Neuronal stem cell (in vitro differentiated cells): ENCODE results near the gene OXCT1.

Experiments
- DNase-seq: peaks from one replicate; pipeline ENCODE4 v3.0.0-alpha.2; 2013; ENCODE audit warnings: low spot score
- H2AFZ ChIP-seq: one replicate; pipeline ENCODE4 v1.6.1; 2013; ENCODE audit warnings: mild to moderate bottlenecking, low read length, inconsistent platforms
- H2AK5ac ChIP-seq: 2 replicates; pipeline ENCODE4 v1.6.1; 2013; ENCODE audit warnings: low read depth, mild to moderate bottlenecking, inconsistent platforms, low read length, moderate library complexity, mixed read lengths
- H2BK120ac ChIP-seq: 2 replicates; pipeline ENCODE4 v1.6.1; 2013; ENCODE audit warnings: low read depth, mild to moderate bottlenecking, inconsistent platforms, low read length, moderate library complexity, mixed read lengths
- H2BK12ac ChIP-seq: one replicate; pipeline ENCODE4 v1.6.1; 2013; ENCODE audit warnings: low read length, inconsistent platforms
- H2BK15ac ChIP-seq: 2 replicates; pipeline ENCODE4 v1.6.1; 2013; ENCODE audit warnings: mild to moderate bottlenecking, low read length, inconsistent platforms, mixed read lengths
- H2BK5ac ChIP-seq: one replicate; pipeline ENCODE4 v1.6.1; 2013; ENCODE audit warnings: inconsistent platforms, mild to moderate bottlenecking, low read length, moderate library complexity
- H3K14ac ChIP-seq: one replicate; pipeline ENCODE4 v1.6.1; 2013; ENCODE audit warnings: low read length, inconsistent platforms
- H3K18ac ChIP-seq: 2 replicates; pipeline ENCODE4 v1.6.1; 2013; ENCODE audit warnings: low read length, inconsistent platforms
- H3K23ac ChIP-seq: 2 replicates; pipeline ENCODE4 v1.6.1; 2013; ENCODE audit warnings: low read depth, mild to moderate bottlenecking, mixed read lengths, low read length, inconsistent platforms; ENCODE audit not compliant: poor library complexity
- H3K27ac ChIP-seq: replicated peaks from 3 replicates; pipeline ENCODE4 v1.5.1; 2013; ENCODE audit warnings: low read length, inconsistent platforms
- H3K27me3 ChIP-seq, 3 experiments: 2 replicates each; pipeline ENCODE4 v1.6.1; 2013; ENCODE audit warnings: low read length in 3 of 3, mild to moderate bottlenecking in 2 of 3, inconsistent platforms in 1 of 3, low read depth in 1 of 3, mixed read lengths in 1 of 3, moderate library complexity in 1 of 3; ENCODE audit not compliant: control insufficient read depth in 3 of 3, insufficient read depth in 3 of 3
- H3K36me3 ChIP-seq, 2 donors: replicated peaks in 1 of 2; 2 replicates each; pipeline ENCODE4 v1.6.1; 2013; ENCODE audit warnings: low read length in 2 of 2; ENCODE audit not compliant: control insufficient read depth in 2 of 2, insufficient read depth in 2 of 2
- H3K4ac ChIP-seq: 2 replicates; pipeline ENCODE4 v1.6.1; 2013; ENCODE audit warnings: inconsistent platforms, mild to moderate bottlenecking, low read length, moderate library complexity
- H3K4me1 ChIP-seq, 2 donors: 1 replicate in 1 of 2; 2 replicates in 1 of 2; pipeline ENCODE4 v1.6.1; 2013; ENCODE audit warnings: low read length in 2 of 2, low read depth in 1 of 2; ENCODE audit not compliant: control insufficient read depth in 2 of 2, insufficient read depth in 1 of 2
- H3K4me2 ChIP-seq: one replicate; pipeline ENCODE4 v1.6.1; 2013; ENCODE audit warnings: mild to moderate bottlenecking, low read length, inconsistent platforms; ENCODE audit not compliant: insufficient read depth, poor library complexity, severe bottlenecking
- H3K4me3 ChIP-seq, 2 donors: 2 replicates each; pipeline ENCODE4 v1.5.1; 2013; ENCODE audit warnings: low read length in 2 of 2, mild to moderate bottlenecking in 2 of 2, inconsistent platforms in 1 of 2, moderate library complexity in 1 of 2
- H3K79me1 ChIP-seq: one replicate; pipeline ENCODE4 v1.6.1; 2013; ENCODE audit warnings: low read depth, mild to moderate bottlenecking, inconsistent platforms, low read length, moderate library complexity
- H3K9ac ChIP-seq: one replicate; pipeline ENCODE4 v1.6.1; 2013; ENCODE audit warnings: mild to moderate bottlenecking, low read depth, low read length, inconsistent platforms; ENCODE audit not compliant: poor library complexity
- H3K9me3 ChIP-seq, 2 donors: replicated peaks in 1 of 2; 2 replicates each; pipeline versions ENCODE3 to v1.6.1; 2013; ENCODE audit warnings: low read length in 2 of 2, mild to moderate bottlenecking in 2 of 2, inconsistent platforms in 1 of 2, low read depth in 1 of 2, mixed read lengths in 1 of 2, moderate library complexity in 1 of 2; ENCODE audit not compliant: control insufficient read depth in 2 of 2, insufficient read depth in 1 of 2
- H4K8ac ChIP-seq: one replicate; pipeline ENCODE4 v1.6.1; 2013; ENCODE audit warnings: low read depth, mild to moderate bottlenecking, inconsistent platforms, low read length, moderate library complexity
- H4K91ac ChIP-seq: one replicate; pipeline ENCODE4 v1.6.1; 2013; ENCODE audit warnings: low read length, low read depth, mild to moderate bottlenecking, inconsistent platforms; ENCODE audit not compliant: poor library complexity
- WGBS, 2 donors: extraction: QIAGEN DNeasy Blood & Tissue Kit; methylation state at CpG; one replicate each; pipeline ENCODE4 v1.1.7; 2013; ENCODE audit warnings: missing lambda C conversion rate in 2 of 2, mixed read lengths in 1 of 2; ENCODE audit not compliant: insufficient read length in 2 of 2, insufficient replicate concordance in 1 of 2; ENCODE audit errors: extremely low coverage in 2 of 2; 5-methylcytosine and 5-hydroxymethylcytosine counted together

The OXCT1 gene

GRCh38 chr5:41683181-41683580 lies 187.0 kb downstream of the OXCT1 start:
- H3K4me2 ChIP-seq, result no peak overlapping the region
- H2BK12ac ChIP-seq, result no peak overlapping the region
- H2BK120ac ChIP-seq, result no peak overlapping the region
- H3K36me3 ChIP-seq, result no peaks in the 10 kb centered on the region
- H3K4ac ChIP-seq, result no peak overlapping the region
- no peak overlapping the region for H3K14ac ChIP-seq
- WGBS, 2 donors, result no CpG with 5 or more reads among the region's 3 CpGs
- no peak for DNase-seq
- H3K4me3 ChIP-seq, result no peak overlapping the region
- no peak overlapping the region for H4K8ac ChIP-seq
- H2AFZ ChIP-seq, result no peak overlapping the region
- H3K79me1 ChIP-seq, result no peaks in the 10 kb centered on the region
- H2AK5ac ChIP-seq, result no peak overlapping the region
- H2BK5ac ChIP-seq, result no peak overlapping the region
- no peak overlapping the region for H3K23ac ChIP-seq
- no peaks in the 10 kb centered on the region for H3K27me3 ChIP-seq
- no peaks in the 10 kb centered on the region for H3K4me1 ChIP-seq
- H3K18ac ChIP-seq, result no peak overlapping the region
- no peak overlapping the region for H3K27ac ChIP-seq
- H4K91ac ChIP-seq, result no peak overlapping the region
- no peak overlapping the region for H2BK15ac ChIP-seq
- H3K9ac ChIP-seq, result no peak overlapping the region
- H3K9me3 ChIP-seq, result no peaks in the 10 kb centered on the region

GRCh38 chr5:41682641-41683040 lies 187.6 kb downstream of the OXCT1 start:
- Histone ChIP-seq H2AK5ac (no peak overlapping the region), H3K4me2 (no peak overlapping the region), H3K36me3 (no peaks in the 10 kb centered on the region), H2AFZ (no peak overlapping the region), H3K4ac (no peak overlapping the region), H3K9me3 (no peaks in the 10 kb centered on the region), H4K8ac (no peak overlapping the region), H2BK12ac (no peak overlapping the region), H2BK5ac (no peak overlapping the region), H3K79me1 (no peaks in the 10 kb centered on the region), H3K9ac (no peak overlapping the region), H2BK15ac (no peak overlapping the region), H3K23ac (no peak overlapping the region), H4K91ac (no peak overlapping the region), H3K27me3 (no peaks in the 10 kb centered on the region), H3K14ac (no peak overlapping the region), H3K4me1 (no peaks in the 10 kb centered on the region), H2BK120ac (no peak overlapping the region), H3K4me3 (no peak overlapping the region), H3K27ac (no peak overlapping the region), H3K18ac (no peak overlapping the region)
- WGBS, 2 donors, result no CpG with 5 or more reads among the region's 1 CpG
- no peak for DNase-seq

DNA sequence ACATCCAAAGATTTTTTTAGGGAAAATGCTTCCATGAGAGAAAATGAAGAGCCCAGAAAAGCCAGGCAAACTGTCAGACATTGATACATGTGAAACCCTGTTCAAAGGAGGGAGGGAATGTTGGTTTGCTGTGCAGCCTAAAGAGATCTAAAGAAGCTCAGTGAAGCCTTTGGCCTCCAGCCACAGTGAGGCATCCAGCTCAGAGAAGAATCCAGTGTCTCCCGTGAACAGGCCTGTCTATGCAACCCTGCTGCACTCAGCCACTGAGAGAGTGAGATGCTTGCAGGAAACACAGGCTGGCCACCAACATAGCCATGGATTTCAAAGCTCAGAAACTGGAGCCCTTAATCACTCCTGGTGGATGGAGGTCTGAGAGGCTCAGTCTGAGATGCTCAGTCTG lies 188.4 kb downstream of the OXCT1 start:
- Histone ChIP-seq H4K91ac (no peak overlapping the region), H3K18ac (no peak overlapping the region), H3K36me3 (no peaks in the 10 kb centered on the region), H3K9ac (no peak overlapping the region), H2BK5ac (no peak overlapping the region), H2AFZ (no peak overlapping the region), H2BK12ac (no peak overlapping the region), H3K23ac (no peak overlapping the region), H2BK15ac (no peak overlapping the region), H2BK120ac (no peak overlapping the region), H3K79me1 (no peaks in the 10 kb centered on the region), H3K9me3 (no peaks in the 10 kb centered on the region), H3K27me3 (no peaks in the 10 kb centered on the region), H3K4me2 (no peak overlapping the region), H3K27ac (no peak overlapping the region), H3K4me3 (no peak overlapping the region), H3K14ac (no peak overlapping the region), H4K8ac (no peak overlapping the region), H3K4me1 (no peaks in the 10 kb centered on the region), H2AK5ac (no peak overlapping the region), H3K4ac (no peak overlapping the region)
- no peak for DNase-seq
- WGBS, 2 donors, result no CpG with 5 or more reads among the region's 1 CpG
